OCI-LY1 (cell line): ENCODE results near the gene VTI1A.

Source experiments
- H2AFZ ChIP-seq: fragments of 200-600 bp; sonication (generic), shearing (Covaris generic); 2 replicates; pipeline ENCODE4 v1.6.0; 2014; ENCODE audit warnings: antibody characterized with exemption, mild to moderate bottlenecking, low read length
- H3F3A ChIP-seq: fragments of 200-600 bp; sonication (generic), shearing (Covaris generic); 2 replicates; pipeline ENCODE4 v1.6.0; 2014; ENCODE audit warnings: mild to moderate bottlenecking, antibody characterized with exemption, low read length, moderate library complexity; ENCODE audit not compliant: insufficient read depth
- H3K27ac ChIP-seq: fragments of 200-600 bp; sonication (generic); 2 replicates; pipeline ENCODE4 v1.5.1; 2014; ENCODE audit warnings: low read length, mixed run types, mild to moderate bottlenecking, low read depth; ENCODE audit not compliant: poor library complexity, severe bottlenecking
- H3K27me3 ChIP-seq: fragments of 200-600 bp; sonication (generic); 2 replicates; pipeline ENCODE4 v1.6.0; 2014; ENCODE audit warnings: antibody characterized with exemption, mild to moderate bottlenecking, low read length, moderate library complexity; ENCODE audit not compliant: insufficient read depth
- H3K36me3 ChIP-seq: fragments of 200-600 bp; sonication (generic); 2 replicates; pipeline ENCODE4 v1.6.1; 2014; ENCODE audit warnings: mild to moderate bottlenecking, antibody characterized with exemption, low read length, moderate library complexity, mixed read lengths; ENCODE audit not compliant: insufficient read depth
- H3K4me1 ChIP-seq: fragments of 200-600 bp; sonication (generic); 2 replicates; pipeline ENCODE4 v1.5.1; 2014; ENCODE audit warnings: mild to moderate bottlenecking, low read length, moderate library complexity; ENCODE audit not compliant: insufficient read depth, severe bottlenecking
- H3K4me2 ChIP-seq: fragments of 200-600 bp; sonication (generic), shearing (Covaris generic); 2 replicates; pipeline ENCODE4 v1.6.1; 2014; ENCODE audit warnings: low read length
- H3K4me3 ChIP-seq: fragments of 200-600 bp; sonication (generic); 2 replicates; pipeline ENCODE4 v1.5.1; 2014; ENCODE audit warnings: low read length, low read depth, mild to moderate bottlenecking, mixed read lengths; ENCODE audit not compliant: poor library complexity, severe bottlenecking
- H3K79me2 ChIP-seq: fragments of 200-600 bp; shearing (Covaris generic); 2 replicates; pipeline ENCODE4 v1.6.1; 2016; ENCODE audit warnings: mixed run types, low read length, mixed read lengths; ENCODE audit not compliant: insufficient read depth
- H3K9ac ChIP-seq: fragments of 200-600 bp; sonication (generic), shearing (Covaris generic); 2 replicates; pipeline ENCODE4 v1.6.1; 2014; ENCODE audit warnings: mild to moderate bottlenecking, low read length, mixed read lengths
- H3K9me2 ChIP-seq: fragments of 200-600 bp; sonication (generic), shearing (Covaris generic); 2 replicates; pipeline ENCODE4 v1.6.1; 2014; ENCODE audit warnings: low read depth, mild to moderate bottlenecking, low read length, mixed read lengths
- H3K9me3 ChIP-seq: fragments of 200-600 bp; shearing (Covaris generic); 2 replicates; pipeline ENCODE4 v1.6.1; 2014; ENCODE audit warnings: low read length, mixed read lengths
- H4K20me1 ChIP-seq: fragments of 200-600 bp; sonication (generic), shearing (Covaris generic); 2 replicates; pipeline ENCODE4 v1.6.0; 2016; ENCODE audit warnings: mild to moderate bottlenecking, low read length; ENCODE audit not compliant: insufficient read depth
- CTCF ChIP-seq: fragments of 200-600 bp; sonication (generic), shearing (Covaris generic); IDR thresholded peaks from 2 replicates; pipeline ENCODE4 v1.5.1; 2017; ENCODE audit warnings: mild to moderate bottlenecking, antibody characterized with exemption, low read length, moderate library complexity, mixed read lengths
- EZH2 ChIP-seq: fragments of 200-600 bp; sonication (generic), shearing (Covaris generic); IDR thresholded peaks from 2 replicates; pipeline ENCODE4 v1.8.0; 2017; ENCODE audit warnings: borderline replicate concordance, mixed run types, mild to moderate bottlenecking, antibody characterized with exemption, low read length, moderate library complexity, mixed read lengths

VTI1A gene

DNA sequence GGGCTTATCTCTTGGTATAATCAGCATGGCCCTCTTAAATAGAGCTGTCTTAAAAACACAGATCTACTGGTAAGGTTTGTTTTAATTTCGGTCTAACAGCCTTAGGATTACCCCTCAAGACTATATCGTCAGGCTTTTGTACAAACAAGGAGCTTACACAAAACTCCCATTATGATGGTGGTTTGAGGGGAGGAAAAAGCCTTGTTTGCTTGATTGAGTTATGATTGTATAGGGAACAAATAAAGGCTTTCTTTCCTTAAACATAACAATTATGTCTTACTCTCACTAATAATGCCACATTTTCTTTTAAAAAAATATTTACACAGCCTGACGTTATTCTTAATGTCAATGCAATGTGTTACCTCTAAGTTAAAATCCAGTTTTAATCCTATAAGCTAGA, 314.2 kb downstream of the VTI1A start:
- Histone ChIP-seq H3K79me2 (no peaks in the 10 kb centered on the region), H3K27me3 (no peaks in the 10 kb centered on the region), H3K4me1 (no peaks in the 10 kb centered on the region), H4K20me1 (no peaks in the 10 kb centered on the region), H3K4me3 (no peak overlapping the region), H3K9ac (no peak overlapping the region), H3K9me2 (no peaks in the 10 kb centered on the region), H3K36me3 (no peaks in the 10 kb centered on the region), H3K27ac (no peak overlapping the region), H3K4me2 (no peak overlapping the region), H3F3A (no peaks in the 10 kb centered on the region), H3K9me3 (no peaks in the 10 kb centered on the region), H2AFZ (no peak overlapping the region)
- TF ChIP-seq CTCF (no peak), EZH2 (no peak)

DNA sequence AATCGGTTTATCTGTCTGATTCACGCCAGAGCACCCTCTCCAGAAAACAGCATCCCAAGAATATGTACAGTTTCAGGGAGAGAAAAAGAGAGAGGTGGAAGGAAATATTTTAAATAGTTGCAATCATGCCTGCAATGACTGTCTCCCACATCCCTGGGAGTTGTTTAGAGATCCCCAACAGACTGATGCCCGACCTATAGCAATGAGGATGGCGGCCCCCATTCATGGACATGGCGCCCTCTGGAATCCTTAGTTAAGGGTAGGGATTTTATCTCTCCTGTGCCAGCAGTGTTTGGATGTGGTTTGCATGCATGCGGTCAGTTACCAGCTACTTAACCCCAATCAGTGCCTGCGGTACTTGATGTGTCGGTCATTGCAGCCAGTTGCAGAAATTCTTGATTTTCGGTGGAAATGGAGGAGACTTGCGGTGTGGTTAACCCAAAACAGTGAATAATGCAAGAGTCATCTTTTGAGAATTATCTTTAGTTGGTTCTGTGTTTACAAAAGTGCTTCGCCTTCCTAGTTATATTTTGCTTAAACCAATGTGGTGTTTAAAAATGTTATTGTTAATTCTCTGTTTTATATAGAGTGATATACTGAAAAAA, 317.0 kb downstream of the VTI1A start:
- no peaks in the 10 kb centered on the region for H3K4me1 ChIP-seq

GRCh38 chr10:112765717-112766235, 318.8 kb downstream of the VTI1A start:
- Histone ChIP-seq H3K27me3 (no peaks in the 10 kb centered on the region), H2AFZ (no peak overlapping the region), H3K9ac (no peak overlapping the region), H3K36me3 (no peaks in the 10 kb centered on the region), H3K4me3 (no peak overlapping the region), H4K20me1 (no peaks in the 10 kb centered on the region), H3K4me1 (no peaks in the 10 kb centered on the region), H3K9me3 (no peaks in the 10 kb centered on the region), H3K27ac (no peak overlapping the region), H3K79me2 (no peaks in the 10 kb centered on the region), H3K4me2 (no peak overlapping the region), H3K9me2 (no peaks in the 10 kb centered on the region), H3F3A (no peaks in the 10 kb centered on the region)
- TF ChIP-seq CTCF: no peak
- no peak for TF ChIP-seq EZH2

More for the DNA sequence above, 317.0 kb downstream of the VTI1A start:
- Histone ChIP-seq H3K4me2 (no peak overlapping the region), H3K36me3 (no peaks in the 10 kb centered on the region), H3K9me2 (no peaks in the 10 kb centered on the region), H3K9me3 (no peaks in the 10 kb centered on the region), H3K4me3 (no peak overlapping the region), H3K79me2 (no peaks in the 10 kb centered on the region), H4K20me1 (no peaks in the 10 kb centered on the region), H3K27me3 (no peaks in the 10 kb centered on the region), H3K27ac (no peak overlapping the region), H3F3A (no peaks in the 10 kb centered on the region), H2AFZ (no peak overlapping the region), H3K9ac (no peak overlapping the region)
- TF ChIP-seq CTCF: no peak
- no peak for TF ChIP-seq EZH2
